ENCODE results near the gene KIRREL3. TPM values are rescaled to one million over a fixed set of nuclear protein-coding genes. Genes with fewer than 3 reads are reported as not detected.

The KIRREL3 gene
- total and polyA plus RNA-seq, 2 of the 8 experiments (the other 6 are each of a cell fraction or from before 2014, with no cell fraction given): 0.29 to 0.32 TPM

DNA sequence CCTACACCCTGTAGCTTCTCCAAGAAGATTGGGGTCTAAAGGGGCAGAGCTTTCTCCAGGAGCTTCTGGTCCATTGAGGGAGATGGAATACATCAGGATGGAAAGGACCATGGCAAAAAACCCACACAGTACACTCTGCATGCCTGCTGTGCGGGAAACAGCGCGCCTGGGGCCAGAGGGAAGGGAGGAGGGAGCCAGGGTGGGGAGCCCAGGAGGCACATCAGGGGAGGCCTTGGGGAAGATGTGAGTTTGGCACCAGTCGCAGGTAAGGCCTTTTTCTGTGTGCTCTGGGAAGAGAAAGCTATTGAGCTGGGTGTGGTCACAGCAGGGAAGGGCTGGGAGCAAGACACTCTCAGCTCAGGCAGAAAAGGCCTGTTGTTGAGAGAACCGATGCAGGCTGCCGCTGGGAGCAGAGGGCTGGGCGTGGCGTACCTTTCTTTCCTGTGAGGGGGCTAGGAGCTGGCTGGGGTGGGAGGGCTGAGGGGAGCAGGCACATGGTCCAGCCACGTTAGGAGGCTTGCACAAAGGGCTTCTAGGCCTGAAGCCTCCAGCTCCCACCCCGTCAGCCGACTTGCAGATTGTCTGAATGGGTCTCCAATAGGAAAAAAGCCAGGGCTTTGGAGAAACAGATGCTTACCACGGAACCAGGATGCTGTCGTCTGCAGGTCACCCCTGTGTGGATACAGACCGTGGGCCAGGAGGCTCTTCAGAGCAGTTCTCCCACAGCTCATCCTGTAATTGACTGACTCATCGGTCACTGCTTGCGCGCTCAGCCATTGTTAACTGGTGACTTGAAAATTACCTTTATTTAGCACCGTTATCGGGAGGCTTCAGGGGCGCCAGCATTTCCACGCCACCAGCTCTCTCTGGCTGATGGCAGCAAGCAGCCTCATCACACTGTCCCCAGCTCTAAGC is 407.8 kb downstream of the KIRREL3 start:
- DNase-seq (ENCODE audit: low read depth in 1 of 2, low spot score in 2 of 2) (no peak), FAIRE-seq (no peak)
- Histone ChIP-seq H2AFZ (ENCODE audit: low read length) (0 out of 2 replicates have a peak overlapping the region, but pooled peaks have one; percentile 16), H3K4me1 (replicated peaks in 1 of 4; ENCODE audit: control insufficient read depth in 3 of 4, insufficient read depth in 4 of 4, low read length in 3 of 4) (peaks cover 0 to 26% (median 13%) of the 10 kb centered on the region in 4 experiments; a peak in 5 of 7 replicates), H3K79me2 (ENCODE audit: control insufficient read depth in 1 of 2, insufficient read depth in 2 of 2, low read length in 2 of 2) (no peaks in the 10 kb centered on the region), H3K4ac (replicated peaks; ENCODE audit: insufficient read length, low read depth, low read length) (no peak overlapping the region), H2BK12ac (ENCODE audit: low read depth, low read length) (peak overlapping the region; percentile 46; the same call in 1 of the 2 replicates), H3K36me3 (ENCODE audit: control insufficient read depth in 2 of 4, insufficient read depth in 4 of 4, low read length in 3 of 4) (no peaks in the 10 kb centered on the region), H4K20me1 (replicated peaks in 1 of 2; ENCODE audit: control insufficient read depth in 1 of 2, insufficient read depth in 2 of 2, low read length in 2 of 2) (no peaks in the 10 kb centered on the region), H3K18ac (ENCODE audit: extremely low read depth, low read length) (peak overlapping the region; percentile 53; the same call in 1 of the 2 replicates), H2AK5ac (ENCODE audit: low read depth, low read length) (peak overlapping the region; percentile 42; the same call in 1 of the 2 replicates), H3K27ac (ENCODE audit: low read depth, low read length) (no peak overlapping the region), H3K79me1 (ENCODE audit: low read depth, low read length) (no peaks in the 10 kb centered on the region), H3K9me3 (ENCODE audit: insufficient read depth in 2 of 2, low read depth in 1 of 2, low read length in 1 of 2) (no peaks in the 10 kb centered on the region), H3K27me3 (replicated peaks in 1 of 4; ENCODE audit: control insufficient read depth in 3 of 4, extremely low read depth in 1 of 4, insufficient read depth in 3 of 4, low read length in 3 of 4) (no peaks in the 10 kb centered on the region), H2BK5ac (ENCODE audit: low read depth, low read length) (no peak overlapping the region), H3K4me3 (ENCODE audit: extremely low read depth in 1 of 4, insufficient read depth in 2 of 4, low read depth in 3 of 4, low read length in 4 of 4) (no peak overlapping the region), H4K8ac (ENCODE audit: extremely low read depth, insufficient read depth, low read length) (no peak overlapping the region), H4K5ac (ENCODE audit: insufficient read length, low read depth, low read length) (no peak overlapping the region), H4K91ac (replicated peaks; ENCODE audit: insufficient read length, low read length) (peak overlapping the region; percentile 2), H3K56ac (replicated peaks; ENCODE audit: insufficient read length, low read depth, low read length) (no peak overlapping the region), H2BK15ac (ENCODE audit: low read length) (peak overlapping the region; percentile 83; the same call in 1 of the 2 replicates), H2BK20ac (ENCODE audit: low read length) (0 out of 2 replicates have a peak overlapping the region, but pooled peaks have one; percentile 34), H3K9ac (replicated peaks in 1 of 4; ENCODE audit: extremely low read depth in 1 of 4, low read depth in 3 of 4, low read length in 3 of 4) (no peak overlapping the region), H3K23ac (ENCODE audit: insufficient read length) (no peak overlapping the region), H3K4me2 (ENCODE audit: insufficient read depth in 1 of 2, low read depth in 2 of 2, low read length in 2 of 2) (peak overlapping the region in 1 of 2 experiments; percentile 5; a peak in 1 of 4 replicates), H2BK120ac (replicated peaks; ENCODE audit: low read depth, low read length) (no peak overlapping the region), H3K14ac (ENCODE audit: insufficient read length) (no peak overlapping the region), H3K23me2 (ENCODE audit: low read depth, low read length) (no peaks in the 10 kb centered on the region)
- CTCF ChIA-PET (ENCODE audit: partially characterized antibody): interaction anchor here (0.6 to 13.6 kb wide), 11 partner anchors 10 to 697 kb away, joined by 3 to 143 read pairs (median 4); no protein-coding TSS in a partner anchor
- POLR2A ChIA-PET (ENCODE audit: partially characterized antibody): no interaction called here
- WGBS, 2 experiments (ENCODE audit: extremely low coverage in 1 of 2, insufficient coverage in 1 of 2, insufficient read length in 1 of 2, insufficient replicate concordance in 2 of 2, low coverage in 1 of 2, low lambda C conversion rate in 2 of 2, missing lambda C conversion rate in 1 of 2): 70% methylated on average over 16 of the region's 21 CpGs; no CpG with 5 or more reads in 1 of the 2 experiments
- TF ChIP-seq RNF2 (IDR thresholded peaks at IDR 0.05; ENCODE audit: borderline replicate concordance, low read depth, low read length, missing control alignments, poor library complexity, severe bottlenecking) (no peak), SP2 (IDR thresholded peaks at IDR 0.05; ENCODE audit: low read length) (no peak), SAP30 (IDR thresholded peaks at IDR 0.05; ENCODE audit: insufficient read depth, insufficient replicate concordance, low read length) (no peak), EZH2 (IDR thresholded peaks at IDR 0.05; ENCODE audit: low read depth, low read length, severe bottlenecking) (no peak), GTF2F1 (IDR thresholded peaks at IDR 0.05; ENCODE audit: borderline replicate concordance, low read depth, low read length) (no peak)
- TF ChIP-seq, protein P1, sequence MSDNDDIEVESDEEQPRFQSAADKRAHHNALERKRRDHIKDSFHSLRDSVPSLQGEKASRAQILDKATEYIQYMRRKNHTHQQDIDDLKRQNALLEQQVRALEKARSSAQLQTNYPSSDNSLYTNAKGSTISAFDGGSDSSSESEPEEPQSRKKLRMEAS (IDR thresholded peaks at IDR 0.05): no peak
- TF ChIP-seq, protein P2, sequence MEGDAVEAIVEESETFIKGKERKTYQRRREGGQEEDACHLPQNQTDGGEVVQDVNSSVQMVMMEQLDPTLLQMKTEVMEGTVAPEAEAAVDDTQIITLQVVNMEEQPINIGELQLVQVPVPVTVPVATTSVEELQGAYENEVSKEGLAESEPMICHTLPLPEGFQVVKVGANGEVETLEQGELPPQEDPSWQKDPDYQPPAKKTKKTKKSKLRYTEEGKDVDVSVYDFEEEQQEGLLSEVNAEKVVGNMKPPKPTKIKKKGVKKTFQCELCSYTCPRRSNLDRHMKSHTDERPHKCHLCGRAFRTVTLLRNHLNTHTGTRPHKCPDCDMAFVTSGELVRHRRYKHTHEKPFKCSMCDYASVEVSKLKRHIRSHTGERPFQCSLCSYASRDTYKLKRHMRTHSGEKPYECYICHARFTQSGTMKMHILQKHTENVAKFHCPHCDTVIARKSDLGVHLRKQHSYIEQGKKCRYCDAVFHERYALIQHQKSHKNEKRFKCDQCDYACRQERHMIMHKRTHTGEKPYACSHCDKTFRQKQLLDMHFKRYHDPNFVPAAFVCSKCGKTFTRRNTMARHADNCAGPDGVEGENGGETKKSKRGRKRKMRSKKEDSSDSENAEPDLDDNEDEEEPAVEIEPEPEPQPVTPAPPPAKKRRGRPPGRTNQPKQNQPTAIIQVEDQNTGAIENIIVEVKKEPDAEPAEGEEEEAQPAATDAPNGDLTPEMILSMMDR (IDR thresholded peaks at IDR 0.05; ENCODE audit: control extremely low read depth in 1 of 3, insufficient read depth in 1 of 3, low read depth in 1 of 3, low read length in 3 of 3): no peak

Data from H1 (cell line).